Liver (tissue), 1 donor: Measurements from ENCODE around the gene TNFSF12.

Experiments used
- NR2F2 ChIP-seq: IDR thresholded peaks from 2 replicates; pipeline ENCODE4 v1.6.1; 2016; ENCODE audit warnings: antibody characterized with exemption
- TAF1 ChIP-seq: conservative IDR thresholded peaks from 2 replicates; pipeline ENCODE4 v1.6.1; 2016; ENCODE audit warnings: antibody characterized with exemption, mild to moderate bottlenecking
- donor health status: healthy.

- TF ChIP-seq NR2F2: no peak
- TF ChIP-seq TAF1: no peak
These were observed 25.8 kb upstream of the TNFSF12 start for GRCh38 chr17:7523033-7523432.
